H1 (cell line): ENCODE measurements around the gene SLC6A19. TPM values are rescaled to one million over a fixed set of nuclear protein-coding genes. Genes with fewer than 3 reads are reported as not detected.

Experiments
- CTCF ChIA-PET: fragments of 300-600 bp; sonication (Branson Sonifier 250); formaldehyde crosslinking; loops from one replicate; lab custom pipeline; 2021; ENCODE audit not compliant: partially characterized antibody; lab: Charles Lee
- POLR2A ChIA-PET: fragments of 300-600 bp; sonication (Branson Sonifier 250); formaldehyde crosslinking; loops from one replicate; lab custom pipeline; 2021; ENCODE audit warnings: inconsistent platforms; ENCODE audit not compliant: partially characterized antibody; lab: Charles Lee
- DNase-seq, 2 experiments: peaks; one replicate each; pipeline versions ENCODE4 v3.0.0 to v3.0.0-alpha.2; 2010 to 2022; ENCODE audit warnings: low spot score in 2 of 2, low read depth in 1 of 2, mixed read lengths in 1 of 2
- FAIRE-seq: peaks from 2 replicates; lab custom pipeline; 2011; peaks lifted over from hg19 to GRCh38; lab: Jason Lieb, UNC
- H2AFZ ChIP-seq: 2 replicates; pipeline ENCODE4 v1.8.1; 2012; ENCODE audit warnings: low read length, inconsistent platforms
- H2AK5ac ChIP-seq: 2 replicates; pipeline ENCODE4 v1.6.1; 2013; ENCODE audit warnings: low read depth, low read length
- H2BK120ac ChIP-seq: replicated peaks from 2 replicates; pipeline ENCODE3; 2013; ENCODE audit warnings: low read depth, low read length, inconsistent platforms
- H2BK12ac ChIP-seq: 2 replicates; pipeline ENCODE4 v1.6.1; 2013; ENCODE audit warnings: low read depth, low read length
- H2BK15ac ChIP-seq: 2 replicates; pipeline ENCODE4 v1.6.1; 2013; ENCODE audit warnings: low read length
- H2BK20ac ChIP-seq: 2 replicates; pipeline ENCODE4 v1.6.1; 2013; ENCODE audit warnings: low read length
- H2BK5ac ChIP-seq: 2 replicates; pipeline ENCODE4 v1.6.1; 2013; ENCODE audit warnings: low read depth, low read length
- H3K14ac ChIP-seq: 2 replicates; pipeline ENCODE4 v1.6.1; 2013; ENCODE audit warnings: inconsistent platforms; ENCODE audit not compliant: insufficient read length
- H3K18ac ChIP-seq: 2 replicates; pipeline ENCODE4 v1.6.1; 2013; ENCODE audit warnings: low read length; ENCODE audit errors: extremely low read depth
- H3K23ac ChIP-seq: 2 replicates; pipeline ENCODE4 v1.6.1; 2013; ENCODE audit warnings: inconsistent platforms; ENCODE audit not compliant: insufficient read length
- H3K23me2 ChIP-seq: 2 replicates; pipeline ENCODE4 v1.6.1; 2013; ENCODE audit warnings: low read depth, low read length
- H3K27ac ChIP-seq: 2 replicates; pipeline ENCODE4 v1.6.1; 2011; ENCODE audit warnings: low read depth, low read length, inconsistent platforms
- H3K27me3 ChIP-seq, 4 experiments: replicated peaks in 1 of 4; 1 replicate in 1 of 4; 2 replicates in 3 of 4; pipeline versions ENCODE4 v1.6.1 to v1.8.1; 2011 to 2013; ENCODE audit warnings: low read length in 3 of 4, mild to moderate bottlenecking in 3 of 4, inconsistent platforms in 2 of 4, mixed read lengths in 2 of 4, moderate library complexity in 1 of 4; ENCODE audit not compliant: control insufficient read depth in 3 of 4, insufficient read depth in 3 of 4; ENCODE audit errors: extremely low read depth in 1 of 4
- H3K36me3 ChIP-seq, 4 experiments: 2 replicates each; pipeline versions ENCODE4 v1.6.1 to v1.8.1; 2011 to 2013; ENCODE audit warnings: mild to moderate bottlenecking in 4 of 4, low read length in 3 of 4, moderate library complexity in 2 of 4, control low read depth in 1 of 4, inconsistent platforms in 1 of 4; ENCODE audit not compliant: insufficient read depth in 4 of 4, control insufficient read depth in 2 of 4
- H3K4ac ChIP-seq: replicated peaks from 2 replicates; pipeline ENCODE3; 2013; ENCODE audit warnings: low read length, low read depth, mixed read lengths, inconsistent platforms; ENCODE audit not compliant: insufficient read length
- H3K4me1 ChIP-seq, 4 experiments: replicated peaks in 1 of 4; 1 replicate in 1 of 4; 2 replicates in 3 of 4; pipeline versions ENCODE4 v1.6.1 to v1.8.1; 2011 to 2013; ENCODE audit warnings: low read length in 3 of 4, inconsistent platforms in 2 of 4, mixed read lengths in 1 of 4; ENCODE audit not compliant: insufficient read depth in 4 of 4, control insufficient read depth in 3 of 4
- H3K4me2 ChIP-seq, 2 experiments: 2 replicates each; pipeline versions ENCODE4 v1.6.1 to v1.8.1; 2011 to 2013; ENCODE audit warnings: low read depth in 2 of 2, low read length in 2 of 2, control low read depth in 1 of 2, inconsistent platforms in 1 of 2, mild to moderate bottlenecking in 1 of 2; ENCODE audit not compliant: insufficient read depth in 1 of 2
- H3K4me3 ChIP-seq, 4 experiments: fragments of 200-600, 300-600 bp in 1 of 4; sonication (generic), shearing (Covaris generic), sonication (Bioruptor Twin) in 1 of 4; 2 replicates each; pipeline versions ENCODE4 v1.5.1 to v1.8.1; 2011 to 2016; ENCODE audit warnings: low read length in 4 of 4, low read depth in 3 of 4, control low read depth in 2 of 4, inconsistent platforms in 2 of 4, mild to moderate bottlenecking in 2 of 4, mixed read lengths in 1 of 4, moderate library complexity in 1 of 4; ENCODE audit not compliant: insufficient read depth in 2 of 4; ENCODE audit errors: extremely low read depth in 1 of 4
- H3K56ac ChIP-seq: replicated peaks from 2 replicates; pipeline ENCODE3; 2013; ENCODE audit warnings: low read depth, mild to moderate bottlenecking, mixed read lengths, low read length, inconsistent platforms; ENCODE audit not compliant: insufficient read length
- H3K79me1 ChIP-seq: 2 replicates; pipeline ENCODE4 v1.6.1; 2013; ENCODE audit warnings: low read depth, low read length, control low read depth
- H3K79me2 ChIP-seq, 2 experiments: 2 replicates each; pipeline versions ENCODE4 v1.6.1 to v1.8.1; 2012 to 2013; ENCODE audit warnings: low read length in 2 of 2, mild to moderate bottlenecking in 2 of 2, inconsistent platforms in 1 of 2; ENCODE audit not compliant: insufficient read depth in 2 of 2, control insufficient read depth in 1 of 2
- H3K9ac ChIP-seq, 4 experiments: replicated peaks in 1 of 4; 1 replicate in 1 of 4; 2 replicates in 3 of 4; pipeline versions ENCODE4 v1.6.1 to v1.8.1; 2011 to 2013; ENCODE audit warnings: low read depth in 3 of 4, low read length in 3 of 4, control low read depth in 2 of 4, mild to moderate bottlenecking in 2 of 4, moderate library complexity in 2 of 4, inconsistent platforms in 1 of 4; ENCODE audit errors: extremely low read depth in 1 of 4
- H3K9me3 ChIP-seq, 2 experiments: 2 replicates each; pipeline versions ENCODE4 v1.6.1 to v1.8.1; 2012 to 2013; ENCODE audit warnings: mild to moderate bottlenecking in 2 of 2, moderate library complexity in 2 of 2, control low read depth in 1 of 2, inconsistent platforms in 1 of 2, low read depth in 1 of 2, low read length in 1 of 2, mixed read lengths in 1 of 2; ENCODE audit not compliant: insufficient read depth in 2 of 2
- H4K20me1 ChIP-seq, 2 experiments: replicated peaks in 1 of 2; 2 replicates each; pipeline versions ENCODE3 to v1.8.1; 2011 to 2013; ENCODE audit warnings: inconsistent platforms in 2 of 2, low read length in 2 of 2, mild to moderate bottlenecking in 1 of 2; ENCODE audit not compliant: insufficient read depth in 2 of 2, control insufficient read depth in 1 of 2
- H4K5ac ChIP-seq: 2 replicates; pipeline ENCODE4 v1.6.1; 2013; ENCODE audit warnings: low read length, low read depth, mixed read lengths, inconsistent platforms; ENCODE audit not compliant: insufficient read length
- H4K8ac ChIP-seq: 2 replicates; pipeline ENCODE4 v1.8.0; 2013; ENCODE audit warnings: mild to moderate bottlenecking, moderate library complexity, low read length, inconsistent platforms; ENCODE audit not compliant: insufficient read depth; ENCODE audit errors: extremely low read depth
- H4K91ac ChIP-seq: replicated peaks from 2 replicates; pipeline ENCODE3; 2013; ENCODE audit warnings: low read length, mixed read lengths, inconsistent platforms; ENCODE audit not compliant: insufficient read length
- CREB1 ChIP-seq: IDR thresholded peaks from 2 replicates; pipeline ENCODE4 v1.6.1; 2012; ENCODE audit warnings: inconsistent platforms
- CTCF ChIP-seq, 3 experiments: IDR thresholded peaks; 1 replicate in 2 of 3; 2 replicates in 1 of 3; pipeline versions ENCODE4 v1.5.1 to v1.6.1; 2011; ENCODE audit warnings: low read length in 3 of 3, mild to moderate bottlenecking in 3 of 3, inconsistent platforms in 2 of 3, low read depth in 1 of 3, moderate library complexity in 1 of 3; ENCODE audit not compliant: insufficient read depth in 1 of 3; ENCODE audit errors: control extremely low read depth in 1 of 3
- EGR1 ChIP-seq: IDR thresholded peaks from 2 replicates; pipeline ENCODE4 v1.6.1; 2011; ENCODE audit warnings: low read depth, low read length, borderline replicate concordance
- EZH2 ChIP-seq: fragments of 200-600 bp; sonication (generic); IDR thresholded peaks from 2 replicates; pipeline ENCODE4 v1.7.1; 2012; ENCODE audit warnings: low read depth, mild to moderate bottlenecking, moderate library complexity, low read length, inconsistent platforms; ENCODE audit not compliant: severe bottlenecking
- FOSL1 ChIP-seq: IDR thresholded peaks from 2 replicates; pipeline ENCODE4 v1.6.1; 2011; ENCODE audit warnings: mild to moderate bottlenecking, low read depth, low read length, moderate library complexity; ENCODE audit not compliant: insufficient read depth
- HDAC2 ChIP-seq, 2 experiments: fragments of 300-600 bp in 1 of 2; sonication (generic) in 1 of 2; IDR thresholded peaks; 2 replicates each; pipeline ENCODE4 v1.6.1; 2011 to 2012; ENCODE audit warnings: low read depth in 2 of 2, low read length in 2 of 2, mild to moderate bottlenecking in 2 of 2, moderate library complexity in 2 of 2, borderline replicate concordance in 1 of 2, inconsistent platforms in 1 of 2
- MAFK ChIP-seq: IDR thresholded peaks from 2 replicates; pipeline ENCODE4 v1.6.1; 2012; ENCODE audit warnings: low read depth, mild to moderate bottlenecking, improper control_type of control experiment, low read length
- SIRT6 ChIP-seq: IDR thresholded peaks from one replicate; pipeline ENCODE4 v1.7.1; 2012; ENCODE audit warnings: low read length, inconsistent platforms
- SIX5 ChIP-seq: IDR thresholded peaks from 2 replicates; pipeline ENCODE4 v1.6.1; 2011; ENCODE audit warnings: mild to moderate bottlenecking, low read depth, low read length
- SP4 ChIP-seq: IDR thresholded peaks from 2 replicates; pipeline ENCODE4 v1.6.1; 2012; ENCODE audit warnings: low read length, inconsistent platforms
- WGBS, 2 experiments: shearing (Covaris generic) in 1 of 2; methylation state at CpG; one replicate each; pipeline versions ENCODE4 v1.1.6 to v1.1.7; 2013 to 2015; ENCODE audit warnings: low lambda C conversion rate in 2 of 2, mixed read lengths in 2 of 2, inconsistent platforms in 1 of 2, low coverage in 1 of 2, missing lambda C conversion rate in 1 of 2; ENCODE audit not compliant: insufficient replicate concordance in 2 of 2, insufficient coverage in 1 of 2, insufficient read length in 1 of 2; ENCODE audit errors: extremely low coverage in 1 of 2, missing lambda C conversion rate in 1 of 2; 5-methylcytosine and 5-hydroxymethylcytosine counted together
- polyA plus RNA-seq, 7 experiments: library from polyadenylated mRNA; depleted of rRNA in 3 of 7; stranded (reverse) in 5 of 7; unstranded in 2 of 7; fragments of >200 nt in 5 of 7; fragments of 200-250 nt in 2 of 7; gene quantifications; 1 replicate in 5 of 7; 2 replicates in 1 of 7; 4 replicates in 1 of 7; pipeline versions ENCODE4 v1.2.1 to v1.2.3, GENCODE V29; 2011 to 2013; ENCODE audit warnings: missing spikeins in 2 of 7, mixed read lengths in 2 of 7
- total RNA-seq: library from RNA; stranded (reverse); fragmentation: NEBNext Ultra II Directional; extraction: Animal tissue kit (Norgen Biotek cat#: 25700); gene quantifications from 2 replicates; pipeline ENCODE4 v1.2.1, GENCODE V29; 2021

SLC6A19 gene
- total and polyA plus RNA-seq, 2 of the 8 experiments (the other 6 are each of a cell fraction or from before 2014, with no cell fraction given) = 0.02 TPM; not detected in 1

GRCh38 chr5:1172670-1173404 lies 28.6 kb upstream of the SLC6A19 start:
- H3K56ac ChIP-seq = no peak overlapping the region
- TF ChIP-seq EZH2 (no peak), FOSL1 (no peak), EGR1 (no peak), CTCF (IDR thresholded peaks at IDR 0.05; ENCODE audit: control extremely low read depth in 1 of 3, insufficient read depth in 1 of 3, low read depth in 1 of 3, low read length in 3 of 3) (no peak), SP4 (no peak), CREB1 (no peak), MAFK (no peak), SIRT6 (no peak), SIX5 (no peak), HDAC2 (IDR thresholded peaks at IDR 0.05; ENCODE audit: borderline replicate concordance in 1 of 2, low read depth in 2 of 2, low read length in 2 of 2) (no peak)

More at GRCh38 chr5:1172670-1173404, 28.6 kb upstream of the SLC6A19 start:
- no peak overlapping the region; the same call in 1 of the 2 replicates for H2BK20ac ChIP-seq
- no peaks in the 10 kb centered on the region for H3K36me3 ChIP-seq
- no peaks in the 10 kb centered on the region; a peak in 1 of 7 replicates for H3K27me3 ChIP-seq
- no peaks in the 10 kb centered on the region for H4K20me1 ChIP-seq
- no peak overlapping the region for H3K4ac ChIP-seq
- H4K8ac ChIP-seq = no peak overlapping the region; the same call in 1 of the 2 replicates
- H2BK15ac ChIP-seq = no peak overlapping the region
- no peak overlapping the region for H2BK5ac ChIP-seq
- H3K23me2 ChIP-seq = no peaks in the 10 kb centered on the region
- no peak overlapping the region for H3K9ac ChIP-seq
- no peak for DNase-seq
- H3K4me2 ChIP-seq = no peak overlapping the region
- H3K79me1 ChIP-seq = no peaks in the 10 kb centered on the region
- H2BK120ac ChIP-seq = no peak overlapping the region
- H3K4me1 ChIP-seq = peaks cover 0 to 4% (median 2%) of the 10 kb centered on the region in 4 experiments; a peak in 2 of 7 replicates
- no peak overlapping the region for H3K23ac ChIP-seq
- no peak overlapping the region for H3K27ac ChIP-seq
- H3K79me2 ChIP-seq = no peaks in the 10 kb centered on the region
- WGBS, 2 experiments = 91% methylated on average over 22 of the region's 22 CpGs; no CpG with 5 or more reads in 1 of the 2 experiments
- H3K4me3 ChIP-seq = no peak overlapping the region
- H2BK12ac ChIP-seq = no peak overlapping the region
- no peak overlapping the region for H4K91ac ChIP-seq
- H4K5ac ChIP-seq = no peak overlapping the region
- H3K18ac ChIP-seq = no peak overlapping the region
- FAIRE-seq = no peak
- no peak overlapping the region for H2AFZ ChIP-seq
- CTCF ChIA-PET = interaction anchor here (0.7 to 3.4 kb wide), 21 partner anchors 11 to 249 kb away, joined by 3 to 29 read pairs (median 4); no protein-coding TSS in a partner anchor
- no peaks in the 10 kb centered on the region; a peak in 1 of 4 replicates for H3K9me3 ChIP-seq
- H2AK5ac ChIP-seq = no peak overlapping the region
- H3K14ac ChIP-seq = no peak overlapping the region
- POLR2A ChIA-PET = interaction anchor here (1.1 kb wide), 1 partner anchor 62 kb away, joined by 3 read pairs; no protein-coding TSS in a partner anchor
